Measurements from ENCODE around the gene CDKN2AIPNL. TPM values are rescaled to one million over a fixed set of nuclear protein-coding genes. Genes with fewer than 3 reads are reported as not detected.
A peak's percentile ranks its signal among the peaks of the same experiment; 100 is the strongest.

The CDKN2AIPNL gene
- total RNA-seq, 4 donors from 2014 or later, result 17.9 to 19.9 (median 18.8) TPM

GRCh38 chr5:134410822-134411221, 859 bp downstream of the CDKN2AIPNL start:
- no peaks in the 10 kb centered on the region for H3K9me3 ChIP-seq
- WGBS, result 78% methylated on average over 4 of the region's 4 CpGs
- intact Hi-C loops (cut with DNase I), result loop anchor here (2.0 to 5.0 kb wide), 3 partner anchors 39 to 168 kb away; partner anchors contain the start of gene UBE2B
- TF ChIP-seq POLR2A (IDR thresholded peaks at IDR 0.05; ENCODE audit: low read depth), result no peak
- TF ChIP-seq, protein P1, sequence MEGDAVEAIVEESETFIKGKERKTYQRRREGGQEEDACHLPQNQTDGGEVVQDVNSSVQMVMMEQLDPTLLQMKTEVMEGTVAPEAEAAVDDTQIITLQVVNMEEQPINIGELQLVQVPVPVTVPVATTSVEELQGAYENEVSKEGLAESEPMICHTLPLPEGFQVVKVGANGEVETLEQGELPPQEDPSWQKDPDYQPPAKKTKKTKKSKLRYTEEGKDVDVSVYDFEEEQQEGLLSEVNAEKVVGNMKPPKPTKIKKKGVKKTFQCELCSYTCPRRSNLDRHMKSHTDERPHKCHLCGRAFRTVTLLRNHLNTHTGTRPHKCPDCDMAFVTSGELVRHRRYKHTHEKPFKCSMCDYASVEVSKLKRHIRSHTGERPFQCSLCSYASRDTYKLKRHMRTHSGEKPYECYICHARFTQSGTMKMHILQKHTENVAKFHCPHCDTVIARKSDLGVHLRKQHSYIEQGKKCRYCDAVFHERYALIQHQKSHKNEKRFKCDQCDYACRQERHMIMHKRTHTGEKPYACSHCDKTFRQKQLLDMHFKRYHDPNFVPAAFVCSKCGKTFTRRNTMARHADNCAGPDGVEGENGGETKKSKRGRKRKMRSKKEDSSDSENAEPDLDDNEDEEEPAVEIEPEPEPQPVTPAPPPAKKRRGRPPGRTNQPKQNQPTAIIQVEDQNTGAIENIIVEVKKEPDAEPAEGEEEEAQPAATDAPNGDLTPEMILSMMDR (IDR thresholded peaks at IDR 0.05), result no peak
- no peak for TF ChIP-seq EP300 (IDR thresholded peaks at IDR 0.05)
- no peak for TF ChIP-seq POLR2AphosphoS5 (IDR thresholded peaks at IDR 0.05)
- H3K36me3 ChIP-seq, result peaks cover 0 to 18% (median 9%) of the 10 kb centered on the region in 4 donors
- H3K27me3 ChIP-seq, result no peaks in the 10 kb centered on the region
- H3K27ac ChIP-seq (replicated peaks in 1 of 4), result peak overlapping the region in 1 of 4 donors; percentile 82
- peak overlapping the region; percentile 71 to 84 (median 82) for H3K4me3 ChIP-seq
- DNase-seq (ENCODE audit: extremely low spot score), result no peak
- H3K4me1 ChIP-seq, result peaks cover 22 to 43% (median 38%) of the 10 kb centered on the region in 4 donors

GRCh38 chr5:134409321-134409720, 2.4 kb downstream of the CDKN2AIPNL start:
- H3K4me3 ChIP-seq, result no peak overlapping the region
- H3K27me3 ChIP-seq, result no peaks in the 10 kb centered on the region
- intact Hi-C loops (cut with DNase I), result loop anchor here (10.0 kb wide), 1 partner anchor 95 kb away; no protein-coding TSS in a partner anchor
- H3K36me3 ChIP-seq, result peaks cover 7 to 30% (median 18%) of the 10 kb centered on the region in 4 donors
- no peak overlapping the region for H3K27ac ChIP-seq (replicated peaks in 1 of 4)
- H3K4me1 ChIP-seq, result peaks cover 22 to 43% (median 38%) of the 10 kb centered on the region in 4 donors
- TF ChIP-seq EP300 (IDR thresholded peaks at IDR 0.05) (no peak), POLR2A (IDR thresholded peaks at IDR 0.05; ENCODE audit: low read depth) (no peak), POLR2AphosphoS5 (IDR thresholded peaks at IDR 0.05) (no peak)
- TF ChIP-seq, protein P1 (IDR thresholded peaks at IDR 0.05), result no peak
- H3K9me3 ChIP-seq, result no peaks in the 10 kb centered on the region
- DNase-seq (ENCODE audit: extremely low spot score), result no peak
- WGBS, result 75% methylated on average over 6 of the region's 6 CpGs

DNA sequence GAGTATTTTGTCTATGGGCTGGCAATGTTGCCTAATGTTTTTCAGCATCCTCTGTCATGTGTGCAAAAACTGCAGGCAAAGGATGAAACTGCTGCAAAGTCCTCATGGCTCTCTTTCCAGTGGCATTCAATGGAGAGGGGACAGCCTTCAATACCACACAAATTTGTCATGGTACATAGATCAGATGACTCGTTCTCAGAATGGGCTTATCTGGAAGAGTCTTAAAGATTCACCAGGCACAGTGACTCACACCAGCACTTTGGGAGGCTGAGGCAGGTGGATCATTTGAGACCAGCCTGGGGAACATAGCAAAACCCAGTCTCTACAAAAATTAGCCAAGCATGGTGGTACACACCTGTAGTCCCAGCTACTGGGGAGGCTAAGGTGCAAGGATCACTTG, 5.3 kb downstream of the CDKN2AIPNL start:
- TF ChIP-seq POLR2A (IDR thresholded peaks at IDR 0.05; ENCODE audit: low read depth), result no peak
- Histone ChIP-seq H3K4me3 (no peak overlapping the region), H3K4me1 (peaks cover 13 to 26% (median 24%) of the 10 kb centered on the region in 4 donors), H3K36me3 (peaks cover 13 to 42% (median 30%) of the 10 kb centered on the region in 4 donors), H3K27ac (replicated peaks in 1 of 4) (no peak overlapping the region), H3K9me3 (no peaks in the 10 kb centered on the region), H3K27me3 (no peaks in the 10 kb centered on the region)
- no CpG with 5 or more reads among the region's 1 CpG for WGBS
- no peak for DNase-seq (ENCODE audit: extremely low spot score)
- intact Hi-C loops (cut with DNase I), result loop anchor here (10.0 kb wide), 1 partner anchor 92 kb away; no protein-coding TSS in a partner anchor

DNA sequence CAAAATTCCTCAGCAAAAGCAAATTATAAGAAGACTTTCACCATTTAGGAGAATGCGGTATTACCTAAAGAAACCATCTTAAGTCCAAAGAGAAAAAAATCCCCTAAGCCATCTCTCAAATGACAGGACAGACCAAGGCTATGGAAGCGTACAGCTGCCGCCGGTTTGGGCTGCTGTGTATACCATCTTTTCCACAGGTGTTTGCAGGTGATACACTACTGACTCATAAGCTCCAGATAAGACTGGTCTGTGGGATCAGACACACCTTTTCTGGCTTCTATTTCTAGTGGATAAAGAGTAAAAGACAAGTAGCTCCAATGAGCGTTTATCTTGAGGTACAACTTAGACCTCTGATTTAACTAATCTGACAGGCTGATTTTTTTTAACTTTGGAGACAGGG, 7.7 kb downstream of the CDKN2AIPNL start:
- DNase-seq (ENCODE audit: extremely low spot score), result no peak
- intact Hi-C loops (cut with DNase I), result loop anchor here (10.0 kb wide), 1 partner anchor 89 kb away; no protein-coding TSS in a partner anchor
- Histone ChIP-seq H3K36me3 (peaks cover 13 to 51% (median 34%) of the 10 kb centered on the region in 4 donors), H3K27me3 (no peaks in the 10 kb centered on the region), H3K9me3 (no peaks in the 10 kb centered on the region), H3K27ac (replicated peaks in 1 of 4) (no peak overlapping the region), H3K4me3 (no peak overlapping the region), H3K4me1 (peaks cover 0 to 3% (median 0%) of the 10 kb centered on the region in 4 donors)
- TF ChIP-seq POLR2A (IDR thresholded peaks at IDR 0.05; ENCODE audit: low read depth) (no peak), EP300 (IDR thresholded peaks at IDR 0.05) (no peak), POLR2AphosphoS5 (IDR thresholded peaks at IDR 0.05) (no peak)
- TF ChIP-seq, protein P1 (IDR thresholded peaks at IDR 0.05), result no peak
- 95% methylated on average over 5 of the region's 5 CpGs for WGBS

DNA sequence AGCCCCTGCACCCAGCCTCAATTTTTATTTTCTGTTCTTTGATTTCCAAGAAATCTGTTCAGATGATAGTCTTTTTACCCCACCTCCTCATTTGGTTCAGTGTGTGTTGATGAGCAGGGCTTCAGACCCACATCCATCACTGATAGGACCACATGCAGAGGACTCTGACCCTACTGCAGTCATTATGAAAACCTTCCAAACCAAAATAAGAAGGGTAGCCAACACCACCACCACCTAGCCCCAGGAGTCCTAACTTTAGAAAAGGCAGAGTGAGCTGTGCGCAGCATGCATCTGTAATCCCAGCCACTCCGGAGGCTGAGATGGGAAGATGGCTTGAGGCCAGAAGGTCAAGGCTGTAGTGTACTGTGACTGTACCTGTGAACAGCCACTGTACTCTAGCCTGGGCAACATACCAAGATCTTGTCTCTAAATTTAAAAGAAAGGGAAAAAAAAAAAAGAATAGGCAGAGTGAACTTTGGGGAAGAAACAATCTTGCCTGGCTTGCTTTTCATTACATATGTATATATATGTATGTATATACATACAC, 13.0 kb downstream of the CDKN2AIPNL start:
- Histone ChIP-seq H3K27ac (replicated peaks in 1 of 4) (no peak overlapping the region), H3K4me1 (no peaks in the 10 kb centered on the region), H3K9me3 (no peaks in the 10 kb centered on the region), H3K36me3 (peaks cover 19 to 76% (median 58%) of the 10 kb centered on the region in 4 donors), H3K27me3 (no peaks in the 10 kb centered on the region), H3K4me3 (no peak overlapping the region)
- TF ChIP-seq POLR2AphosphoS5 (IDR thresholded peaks at IDR 0.05) (peak in 1 of 2 donors; percentile 10), POLR2A (IDR thresholded peaks at IDR 0.05; ENCODE audit: low read depth) (no peak), EP300 (IDR thresholded peaks at IDR 0.05) (no peak)
- TF ChIP-seq, protein P1 (IDR thresholded peaks at IDR 0.05), result no peak
- 79% methylated on average over 2 of the region's 2 CpGs for WGBS
- DNase-seq (ENCODE audit: extremely low spot score), result no peak
- intact Hi-C loops (cut with DNase I), result no loop called here
